Ecto neural progenitor cell (in vitro differentiated cells): ENCODE data around the gene KCNJ4.
"Not testable (repeated sequence)": the region's sequence is repeated elsewhere in the genome, so short reads cannot be mapped to it uniquely, and the experiment has no call there.

Experiments
- DNase-seq: peaks from one replicate; pipeline ENCODE4 v3.0.0-alpha.2; 2018; ENCODE audit warnings: low spot score

Gene KCNJ4

DNA sequence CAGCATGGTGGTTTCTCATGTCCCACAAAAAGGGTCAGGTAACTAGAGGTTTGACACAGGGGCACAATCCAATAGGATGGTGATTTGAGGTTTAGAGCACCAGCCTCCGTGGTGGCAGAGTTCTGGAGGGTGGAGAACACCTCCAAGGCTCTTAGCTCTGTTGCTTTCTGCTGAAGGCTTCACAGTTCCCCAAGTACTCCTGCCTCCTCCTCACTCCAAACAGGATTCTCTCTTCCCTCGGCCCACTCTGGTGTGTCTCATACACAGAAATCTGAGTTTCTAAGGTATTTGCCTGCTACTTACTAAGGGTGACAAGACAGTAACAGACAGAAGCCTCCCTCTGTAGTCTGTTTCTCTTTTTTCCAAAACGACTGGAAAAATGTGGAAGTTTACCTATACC, 73.6 kb downstream of the KCNJ4 start:
- not testable (repeated sequence) for DNase-seq
